ENCODE measurements around the gene PMF1.

PMF1 gene

GRCh38 chr1:156241311-156241811 lies 28.6 kb downstream of the PMF1 start:
- DNase-seq: no peak

- no peak for DNase-seq
These were observed 29.1 kb downstream of the PMF1 start, which contains the start of gene BGLAP for GRCh38 chr1:156241926-156242325. BGLAP (plus strand) TSS chr1:156242184; CDS start chr1:156242232, 48 bp downstream.

GRCh38 chr1:156242738-156243137 lies 29.9 kb downstream of the PMF1 start:
- DNase-seq: no peak

- DNase-seq: no peak
These were observed 31.3 kb downstream of the PMF1 start for GRCh38 chr1:156244126-156244525.

- no peak for DNase-seq
These were observed 31.9 kb downstream of the PMF1 start for GRCh38 chr1:156244712-156245111.

GRCh38 chr1:156245451-156246232 lies 32.8 kb downstream of the PMF1 start:
- DNase-seq: peak; percentile 34

GRCh38 chr1:156246241-156246780 lies 33.5 kb downstream of the PMF1 start:
- DNase-seq: no peak

- DNase-seq: no peak
These were observed 34.1 kb downstream of the PMF1 start for GRCh38 chr1:156246781-156247459.

GRCh38 chr1:156247460-156248322 lies 34.9 kb downstream of the PMF1 start, which contains the start of gene PAQR6:
PAQR6 (minus strand) TSS chr1:156248056; CDS start chr1:156246731, 1,325 bp downstream.
- DNase-seq: no peak

- no peak for DNase-seq
These were observed 35.5 kb downstream of the PMF1 start for GRCh38 chr1:156248323-156248683.

- no peak for DNase-seq
These were observed 36.8 kb downstream of the PMF1 start for GRCh38 chr1:156249593-156249992.

GRCh38 chr1:156251527-156251926 lies 38.7 kb downstream of the PMF1 start:
- no peak for DNase-seq

- DNase-seq: no peak
These were observed 40.8 kb downstream of the PMF1 start for GRCh38 chr1:156253634-156254033.

- DNase-seq: no peak
These were observed 44.9 kb downstream of the PMF1 start for GRCh38 chr1:156257711-156258110.

- DNase-seq: no peak
These were observed 46.1 kb downstream of the PMF1 start for GRCh38 chr1:156258859-156259258.

GRCh38 chr1:156259805-156260204 lies 47.0 kb downstream of the PMF1 start:
- DNase-seq: no peak

- no peak for DNase-seq
These were observed 48.1 kb downstream of the PMF1 start for GRCh38 chr1:156260896-156261295.

- DNase-seq: no peak
These were observed 49.9 kb downstream of the PMF1 start for GRCh38 chr1:156262461-156263287.

- no peak for DNase-seq
These were observed 50.5 kb downstream of the PMF1 start for GRCh38 chr1:156263288-156263655.

- DNase-seq: no peak
These were observed 53.2 kb downstream of the PMF1 start for GRCh38 chr1:156266051-156266450.

GRCh38 chr1:156268336-156268735 lies 55.5 kb downstream of the PMF1 start:
- DNase-seq: no peak

GRCh38 chr1:156270314-156270713 lies 57.5 kb downstream of the PMF1 start:
- no peak for DNase-seq

All from activated gamma-delta T cell treated with Interleukin-2 at 50 U/mL for 16 hours (primary cell).